GM12874 (cell line): ENCODE results near the gene KCNMA1.

ENCODE experiments used
- CTCF ChIP-seq: IDR thresholded peaks from 2 replicates; pipeline ENCODE4 v1.5.1; 2011; ENCODE audit warnings: low read depth, mild to moderate bottlenecking, control low read depth, low read length, moderate library complexity; ENCODE audit not compliant: insufficient read depth

Gene KCNMA1

GRCh38 chr10:77291596-77292505 is 345.8 kb downstream of the KCNMA1 start:
- no peak for TF ChIP-seq CTCF

DNA sequence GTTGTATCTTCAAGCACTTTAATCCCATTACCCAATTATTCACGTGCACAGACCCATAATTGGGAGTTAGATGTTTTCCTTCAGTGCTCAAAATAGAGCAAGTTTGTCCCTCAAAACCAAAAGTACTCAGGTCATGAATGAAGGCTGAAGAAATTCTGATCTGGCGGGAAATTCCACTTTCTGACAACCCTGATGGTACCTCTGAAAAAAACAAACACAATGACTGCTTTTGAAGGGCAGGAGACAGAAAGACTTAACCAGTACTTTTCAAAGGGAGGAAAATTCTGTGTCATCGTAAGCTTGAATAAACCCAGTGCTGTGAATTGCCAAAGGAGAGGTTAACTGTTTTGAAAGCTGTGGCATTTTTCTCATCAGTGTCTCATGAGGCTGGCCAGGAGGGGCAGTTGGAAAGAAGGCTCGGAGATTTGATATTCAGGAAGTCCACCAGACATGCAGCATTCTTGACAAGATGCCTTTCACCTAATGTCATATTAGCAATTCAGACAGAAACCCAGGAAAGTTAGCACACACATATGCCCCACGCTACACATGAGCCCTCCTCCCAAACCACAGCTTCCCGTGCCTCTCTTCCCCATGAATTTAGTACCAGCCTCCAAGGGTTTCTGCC is 347.0 kb downstream of the KCNMA1 start:
- TF ChIP-seq CTCF = no peak

GRCh38 chr10:77289790-77290189 is 347.8 kb downstream of the KCNMA1 start:
- TF ChIP-seq CTCF = no peak

DNA sequence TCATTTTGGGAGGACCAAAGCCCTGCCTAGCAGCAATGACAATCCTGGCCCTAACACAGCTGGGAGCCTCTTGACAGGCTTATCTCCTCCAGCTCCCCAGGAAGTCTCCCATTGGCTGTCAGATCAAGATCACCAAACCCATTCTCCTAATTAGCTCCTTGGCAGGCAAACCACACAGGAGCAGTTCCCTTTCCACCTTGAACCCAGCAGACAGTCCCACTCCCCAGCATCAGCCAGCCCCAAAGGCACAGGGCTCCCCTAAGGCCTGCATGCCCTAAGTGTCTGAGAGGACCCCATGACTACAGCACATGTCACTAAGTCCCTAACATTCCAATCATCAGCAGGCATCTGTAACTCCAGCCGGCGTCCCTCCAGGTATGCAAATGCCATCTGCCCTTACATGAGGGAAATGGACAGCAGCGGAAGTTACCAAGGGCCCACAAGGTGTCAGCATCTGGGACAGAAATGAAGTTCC is 348.5 kb downstream of the KCNMA1 start:
- TF ChIP-seq CTCF = no peak

GRCh38 chr10:77287647-77288120 is 349.9 kb downstream of the KCNMA1 start:
- no peak for TF ChIP-seq CTCF

DNA sequence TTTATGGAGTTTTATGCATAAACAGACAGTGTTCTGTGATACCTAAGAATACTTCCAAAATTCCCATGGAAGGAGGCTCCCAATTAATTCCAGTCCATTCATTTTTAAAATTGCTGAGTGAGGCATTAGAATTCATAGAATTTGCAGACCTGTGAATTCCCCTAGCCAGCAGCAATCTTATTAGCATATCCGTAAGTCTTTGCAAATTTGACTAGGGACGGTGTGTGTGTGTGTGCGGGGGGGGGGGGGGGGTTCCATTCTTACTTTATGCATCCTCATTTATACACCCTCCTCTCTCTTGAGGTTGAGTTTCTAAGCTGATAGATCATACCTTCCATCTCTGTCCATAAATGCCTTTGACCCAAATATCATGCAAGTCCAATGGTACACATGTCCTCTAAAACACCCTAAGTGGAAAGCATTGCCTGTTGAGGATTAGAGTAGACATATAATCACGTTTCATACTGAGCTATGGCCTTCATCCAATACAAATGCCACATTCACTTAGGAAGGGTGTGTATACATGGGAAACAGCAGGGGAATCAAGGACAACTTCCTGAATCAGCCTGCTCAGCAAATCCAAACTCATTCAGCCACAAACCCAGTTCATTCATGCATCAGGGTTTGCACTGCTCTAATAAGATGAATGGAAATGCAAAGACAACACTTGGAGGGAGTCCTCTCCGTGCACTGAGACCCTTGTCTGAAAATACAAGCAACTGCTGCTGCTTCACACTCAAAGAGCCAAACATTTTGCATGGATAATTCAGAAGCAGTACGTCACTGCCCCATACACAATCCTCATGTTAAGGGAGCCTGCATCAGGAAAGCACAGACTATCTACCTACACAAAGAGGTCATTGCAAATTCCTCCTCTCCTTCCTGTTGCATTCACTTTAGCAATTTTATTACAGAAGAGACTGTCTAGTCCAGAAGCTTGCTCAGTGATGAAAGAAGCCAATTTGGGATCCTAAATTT is 350.8 kb downstream of the KCNMA1 start:
- no peak for TF ChIP-seq CTCF
